RPMI7951 (cell line): ENCODE measurements around the gene CDKL2. TPM values are rescaled to one million over a fixed set of nuclear protein-coding genes. Genes with fewer than 3 reads are reported as not detected.
A peak's percentile ranks its signal among the peaks of the same experiment; 100 is the strongest.
"Not testable (repeated sequence)": the region's sequence is repeated elsewhere in the genome, so short reads cannot be mapped to it uniquely, and the experiment has no call there.

ENCODE experiments used
- DNase-seq: peaks from one replicate; pipeline ENCODE4 v3.0.0-alpha.2; 2012; ENCODE audit warnings: low read depth
- total RNA-seq: library from RNA; depleted of rRNA; stranded (reverse); fragments of >200 nt; shearing (Covaris generic); gene quantifications from 2 replicates; pipeline ENCODE4 v1.2.3, GENCODE V29; 2014; rRNA removed

Gene CDKL2
- total RNA-seq, 1 experiment from 2014 or later: 2.9 TPM

DNA sequence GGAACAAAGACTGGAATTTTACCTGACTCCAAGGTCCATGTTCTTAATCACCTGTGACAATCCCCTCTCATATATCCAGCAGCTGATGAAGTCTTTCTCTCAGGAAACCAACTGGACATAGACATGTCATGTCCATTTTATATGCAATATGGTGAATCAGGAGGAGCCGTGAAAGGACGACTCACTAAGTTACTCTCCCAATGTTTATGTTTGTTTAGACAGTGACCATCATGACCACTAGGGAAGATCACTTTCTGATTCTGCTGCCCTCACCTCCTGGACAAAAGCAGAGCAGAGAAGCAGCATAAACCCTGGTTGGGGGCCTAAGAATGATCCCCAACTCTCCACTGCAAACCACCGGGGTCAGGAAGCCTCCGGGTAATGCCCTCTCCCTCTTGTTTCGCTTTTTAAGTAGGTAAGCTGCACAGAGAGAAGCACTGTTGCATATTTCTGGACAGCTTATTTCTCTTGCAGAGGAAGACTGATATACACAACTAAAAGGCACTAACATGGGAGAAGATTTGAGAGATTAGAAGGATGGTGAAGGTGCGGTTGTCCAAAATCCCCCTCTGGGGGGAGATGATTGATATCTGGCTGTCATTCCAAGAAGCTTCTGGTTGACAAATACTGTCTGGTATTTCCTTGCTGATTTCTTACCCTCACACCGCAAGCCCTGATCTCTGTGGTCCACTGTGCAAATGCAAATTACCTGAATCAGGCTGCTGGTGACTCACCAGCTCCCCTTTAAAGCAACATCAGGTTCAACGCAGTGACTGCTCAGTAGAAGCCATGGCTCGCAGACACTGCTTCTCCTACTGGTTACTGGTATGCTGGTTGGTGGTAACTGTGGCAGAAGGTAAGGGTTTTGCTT, 74.8 kb downstream of the CDKL2 start, which contains the start of gene ODAPH:
Gene ODAPH, plus strand, starts transcription at position 773 of the 871 bp plus-strand sequence. Its CDS starts 17 bp downstream, at position 790.
- peak; percentile 74 for DNase-seq

DNA sequence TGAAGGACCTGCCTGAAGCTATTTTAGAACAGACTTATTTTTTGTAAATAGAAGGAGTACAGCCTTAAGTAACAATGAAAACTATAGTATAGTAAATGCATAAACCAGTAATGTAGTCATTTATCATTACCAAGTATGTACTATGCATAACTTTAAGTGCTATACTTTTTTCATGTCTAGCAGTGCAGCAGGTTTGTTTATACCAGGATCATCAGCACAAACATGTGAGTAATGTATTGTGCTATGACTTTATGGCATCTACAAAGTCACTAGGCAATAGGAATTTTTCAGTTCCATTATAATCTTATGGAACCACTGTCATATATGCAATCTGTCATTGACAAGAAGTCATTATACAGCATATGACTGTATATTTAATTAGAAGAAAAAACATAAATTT, 77.9 kb downstream of the CDKL2 start:
- no peak for DNase-seq

DNA sequence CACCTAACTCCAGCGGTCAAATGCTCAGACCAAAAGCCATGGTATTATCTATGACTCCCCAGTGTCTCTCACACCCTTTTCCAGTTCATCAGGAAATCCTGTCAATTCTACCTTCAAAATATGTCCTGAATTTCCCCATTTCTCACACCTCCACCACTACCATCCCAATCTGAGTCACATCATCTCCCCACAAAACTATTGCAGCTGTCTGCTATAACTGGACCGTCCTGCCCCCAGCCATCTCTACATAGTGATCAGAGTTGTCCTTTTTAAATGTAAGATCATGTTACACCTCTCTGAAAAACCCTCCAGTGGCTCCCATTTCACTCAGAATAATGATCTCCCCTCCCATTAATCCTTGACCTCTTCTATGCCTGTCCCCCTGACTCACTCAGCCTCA, 81.3 kb downstream of the CDKL2 start:
- DNase-seq: no peak

DNA sequence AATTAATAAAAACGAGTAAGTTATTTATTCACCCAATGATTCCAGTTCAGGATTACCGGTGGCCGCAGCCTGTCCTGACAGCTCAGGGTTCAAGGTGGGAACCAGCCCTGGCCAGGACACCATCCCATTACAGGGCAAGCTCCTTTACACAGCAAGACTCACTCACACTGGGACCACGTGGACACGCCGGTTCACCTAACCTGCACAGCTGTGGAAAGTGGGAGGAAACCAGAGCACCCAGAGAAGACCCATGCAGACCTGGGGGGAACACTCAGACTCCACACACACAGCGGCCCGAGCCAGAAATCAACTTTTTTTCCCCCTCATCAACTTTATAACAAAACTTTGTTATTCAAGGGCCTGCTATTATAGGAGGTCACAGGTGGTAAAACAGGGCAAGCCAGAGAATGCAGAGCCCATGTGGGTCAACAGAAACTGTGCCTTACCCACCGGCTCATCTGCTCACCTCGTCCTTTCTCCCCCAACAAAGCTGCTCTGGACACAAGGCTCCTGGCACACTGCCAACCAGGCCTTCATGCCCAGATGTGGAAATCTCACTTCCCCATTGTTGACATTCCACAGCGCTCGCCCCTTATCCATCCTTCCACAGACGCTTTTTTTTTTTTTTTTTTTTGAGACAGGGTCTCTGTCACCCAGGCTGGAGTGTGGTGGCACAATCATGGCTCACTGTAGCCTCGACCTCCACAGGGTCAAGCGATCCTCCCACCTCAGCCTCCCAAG, 82.5 kb downstream of the CDKL2 start:
- DNase-seq: peak; percentile 45

DNA sequence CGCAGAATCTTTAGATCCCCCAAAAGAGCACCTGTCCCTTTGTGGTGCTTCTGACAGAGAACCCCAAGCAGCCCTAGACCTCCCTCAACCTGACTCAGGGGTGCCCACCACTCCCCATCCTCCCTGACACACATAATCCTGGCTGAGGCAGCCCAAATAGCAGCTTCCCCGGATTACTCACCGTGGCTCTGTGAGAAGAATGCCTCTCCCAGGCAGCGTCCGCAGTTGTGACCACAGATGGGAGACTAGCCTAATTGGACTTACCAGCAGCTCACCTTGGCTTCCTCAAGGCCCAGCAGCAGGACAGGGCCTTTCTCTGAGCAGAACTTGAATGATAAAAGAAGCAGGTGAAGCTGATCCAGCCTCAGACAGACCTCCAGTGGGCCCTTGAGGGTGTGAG, 84.8 kb downstream of the CDKL2 start:
- DNase-seq: peak; percentile 41

DNA sequence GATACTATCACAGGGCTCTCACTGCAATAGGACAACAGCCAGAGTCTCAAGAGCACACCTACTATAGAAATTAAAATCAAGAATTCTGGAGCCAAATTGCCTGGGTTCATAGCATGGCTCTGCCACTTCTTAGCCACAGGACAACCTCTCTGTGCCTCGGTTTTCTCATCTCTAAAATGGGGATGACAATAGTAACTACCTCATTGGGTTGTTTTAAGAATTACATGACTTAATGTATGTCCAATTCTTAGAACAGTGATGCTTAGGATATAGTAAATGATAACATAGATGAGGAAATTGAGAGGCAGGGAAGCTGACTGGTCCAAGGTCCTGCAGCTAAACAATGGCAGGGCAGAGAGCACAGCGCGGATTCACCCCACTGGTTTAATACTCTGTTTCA, 85.5 kb downstream of the CDKL2 start:
- DNase-seq: no peak

DNA sequence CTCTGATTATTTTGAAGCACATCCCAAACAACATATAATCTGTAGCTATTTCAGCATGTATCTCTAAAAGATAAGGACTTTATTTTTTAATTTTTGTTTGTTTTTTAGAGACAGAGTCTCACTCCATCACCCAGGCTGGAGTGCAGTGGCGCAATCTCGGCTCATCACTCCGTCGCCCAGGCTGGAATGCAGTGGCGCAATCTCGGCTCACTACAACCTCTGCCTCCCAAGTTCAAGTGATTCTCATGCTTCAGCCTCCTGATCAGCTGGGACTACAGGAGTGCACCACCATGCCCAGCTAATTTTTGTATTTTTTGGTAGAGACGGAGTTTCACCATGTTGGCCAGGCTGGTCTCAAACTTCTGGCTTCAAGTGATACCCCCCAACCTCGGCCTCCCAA, 86.1 kb downstream of the CDKL2 start:
- not testable (repeated sequence) for DNase-seq

DNA sequence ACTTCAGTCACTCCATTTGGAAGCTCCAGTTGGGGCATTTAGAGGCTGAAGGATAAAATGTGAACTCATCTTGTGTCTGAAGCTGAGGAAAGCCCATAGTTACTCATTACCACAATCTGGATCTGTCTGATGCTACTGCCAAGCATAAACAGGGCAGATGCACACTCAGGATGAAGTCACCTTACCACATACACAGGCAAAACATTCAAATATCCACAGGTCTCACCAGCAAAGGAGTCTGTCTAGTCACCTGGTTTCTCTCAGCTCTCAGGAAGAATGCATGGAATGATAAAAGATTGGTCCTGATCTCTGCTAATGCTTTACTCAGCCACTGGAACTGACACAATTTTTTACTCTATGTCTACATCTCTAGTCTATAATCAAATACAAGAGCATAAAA, 87.5 kb downstream of the CDKL2 start:
- peak; percentile 57 for DNase-seq

DNA sequence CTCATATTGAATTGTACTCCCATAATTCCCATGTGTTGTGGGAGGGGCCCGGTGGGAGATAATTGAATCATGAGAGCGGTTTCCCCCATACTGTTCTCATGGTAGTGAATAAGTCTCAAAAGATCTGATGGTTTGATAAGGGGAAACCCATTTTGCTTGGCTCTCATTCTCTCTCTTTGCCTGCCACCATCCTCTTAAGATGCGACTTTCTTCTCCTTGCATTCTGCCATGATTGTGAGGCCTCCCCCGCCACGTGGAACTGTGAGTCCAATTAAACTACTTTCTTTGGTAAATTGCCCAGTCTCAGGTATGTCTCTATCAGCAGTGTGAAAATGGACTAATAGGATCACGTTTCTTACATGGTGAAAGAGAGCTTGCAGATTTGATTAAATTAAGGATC, 93.0 kb downstream of the CDKL2 start:
- not testable (repeated sequence) for DNase-seq

DNA sequence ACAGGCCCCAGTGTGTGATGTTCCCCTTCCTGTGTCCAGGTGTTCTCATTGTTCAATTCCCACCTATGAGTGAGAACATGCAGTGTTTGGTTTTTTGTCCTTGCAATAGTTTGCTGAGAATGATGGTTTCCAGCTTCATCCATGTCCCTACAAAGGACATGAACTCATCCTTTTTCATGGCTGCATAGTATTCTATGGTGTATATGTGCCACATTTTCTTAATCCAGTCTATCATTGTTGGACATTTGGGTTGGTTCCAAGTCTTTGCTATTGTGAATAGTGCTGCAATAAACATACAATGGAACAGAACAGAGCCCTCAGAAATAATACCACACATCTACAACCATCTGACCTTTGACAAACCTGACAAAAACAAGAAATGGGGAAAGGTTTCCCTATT, 96.4 kb downstream of the CDKL2 start:
- DNase-seq: not testable (repeated sequence)

DNA sequence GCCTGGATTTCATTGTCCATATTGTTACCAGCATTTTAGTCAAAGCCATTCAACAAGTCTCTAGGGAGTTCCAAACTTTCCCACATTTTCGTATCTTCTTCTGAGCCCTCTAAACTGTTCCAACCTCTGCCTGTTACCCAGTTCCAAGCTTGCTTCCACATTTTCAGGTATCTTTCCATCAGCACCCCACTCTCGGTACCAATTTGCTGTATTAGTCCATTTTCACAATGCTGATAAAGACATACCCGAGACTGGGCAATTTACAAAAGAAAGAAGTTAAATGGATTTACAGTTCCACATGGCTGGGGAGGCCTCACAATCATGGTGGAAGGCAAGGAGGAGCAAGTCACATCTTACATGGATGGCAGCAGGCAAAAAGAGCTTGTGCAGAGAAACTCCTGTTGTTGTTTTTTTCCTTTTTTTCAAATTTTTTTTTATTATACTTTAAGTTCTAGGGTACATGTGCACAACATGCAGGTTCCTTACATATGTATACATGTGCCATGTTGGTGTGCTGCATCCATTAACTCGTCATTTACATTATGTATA, 96.9 kb downstream of the CDKL2 start:
- not testable (repeated sequence) for DNase-seq

DNA sequence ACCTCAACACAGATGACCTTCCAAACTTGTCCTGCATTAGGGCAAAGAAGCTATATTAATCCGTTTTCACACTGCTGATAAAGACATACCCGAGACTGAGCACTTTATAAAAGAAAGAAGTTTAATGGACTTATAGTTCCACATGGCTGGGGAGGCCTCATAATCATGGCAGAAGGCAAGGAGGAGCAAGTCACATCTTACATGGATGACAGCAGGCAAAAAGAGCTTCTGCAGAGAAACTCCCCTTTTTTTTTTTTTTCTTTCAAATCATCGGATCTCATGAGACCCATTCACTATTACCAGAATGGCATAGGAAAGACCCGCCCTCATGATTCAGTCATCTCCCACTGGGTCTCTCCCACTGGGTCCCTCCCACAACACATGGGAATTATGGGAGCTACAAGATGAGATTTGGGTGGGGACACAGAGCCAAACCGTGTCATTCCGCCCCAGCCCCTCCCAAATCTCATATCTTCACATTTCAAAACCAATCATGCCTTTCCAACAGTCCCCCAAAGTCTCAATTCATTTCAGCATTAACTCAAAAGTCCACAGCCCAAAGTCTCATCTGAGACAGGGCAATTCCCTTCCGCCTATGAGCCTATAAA, 98.7 kb downstream of the CDKL2 start:
- DNase-seq: not testable (repeated sequence)

DNA sequence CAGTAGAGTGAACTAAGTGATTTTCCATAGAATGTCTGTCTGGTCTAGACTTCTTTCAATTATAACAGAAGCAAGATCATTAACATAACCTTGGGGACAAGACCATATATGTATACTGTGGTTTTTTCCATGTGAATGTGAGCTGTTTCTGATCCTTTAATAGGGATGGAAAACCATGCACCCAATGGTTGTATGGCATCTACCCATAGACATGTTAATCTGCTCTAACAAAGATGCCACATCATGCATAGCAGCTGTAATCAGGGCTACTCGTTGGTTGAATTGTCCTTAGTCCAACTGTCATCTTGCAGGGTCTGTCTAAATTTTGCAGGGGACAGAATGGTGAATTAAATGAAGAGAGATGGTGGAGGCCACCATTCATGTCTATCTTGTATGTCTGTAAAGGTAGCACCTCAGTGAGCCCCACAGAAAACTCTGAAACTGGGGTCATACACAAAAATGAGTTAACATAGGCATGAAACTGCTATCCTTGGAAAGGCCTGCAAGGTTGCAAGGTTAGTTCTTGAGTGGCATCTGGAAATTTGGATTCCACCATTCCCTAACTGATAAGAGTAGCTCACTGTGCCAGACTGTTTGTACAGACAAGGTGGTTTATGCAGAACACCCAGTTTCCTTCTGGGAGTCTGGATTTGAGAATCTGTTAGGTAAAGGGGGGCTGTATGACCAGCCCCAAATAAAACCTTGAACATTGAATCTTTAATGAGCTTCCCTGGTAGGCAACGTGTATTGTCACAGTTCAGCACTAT, 99.6 kb downstream of the CDKL2 start:
- no peak for DNase-seq

Other genes with a start within 250 kb of the CDKL2 start
- gene RCHY1, start 116.1 kb downstream of the CDKL2 start, total RNA-seq: 16.6 and 20.5 TPM in 2 replicates
- 11.2 and 13.8 TPM in 2 replicates for gene THAP6, start 116.1 kb downstream of the CDKL2 start, total RNA-seq
- not detected in 2 replicates for gene ODAPH, start 74.5 kb downstream of the CDKL2 start, total RNA-seq
- 89.0 and 96.1 TPM in 2 replicates for gene G3BP2, start 42.9 kb upstream of the CDKL2 start, total RNA-seq
- gene USO1, start 94.0 kb upstream of the CDKL2 start, total RNA-seq: 45.9 and 50.8 TPM in 2 replicates